Measurements from ENCODE around the gene BACE1.

Gene BACE1

DNA sequence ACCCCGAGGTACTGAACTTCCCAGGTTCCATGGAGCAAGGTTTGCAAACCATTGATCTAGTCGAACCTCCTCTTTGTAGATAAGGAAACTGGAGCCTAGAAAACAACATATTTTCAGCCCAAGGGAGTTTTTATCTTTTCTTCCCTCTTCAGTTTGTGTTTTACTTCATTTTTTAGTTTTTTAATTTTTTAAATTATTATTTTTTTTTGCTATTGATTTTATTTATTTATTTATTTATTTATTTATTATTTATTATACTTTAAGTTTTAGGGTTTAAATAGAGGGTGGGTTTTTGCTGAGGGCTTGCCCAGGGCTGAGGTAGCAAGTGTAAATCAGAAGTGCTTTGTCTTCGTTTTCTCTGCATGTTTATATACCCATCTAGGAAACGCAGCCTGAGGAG is 38.5 kb upstream of the BACE1 start:
- H2AFZ ChIP-seq (ENCODE audit: low read length) = no peak overlapping the region
- H3K9ac ChIP-seq (ENCODE audit: low read length) = no peak overlapping the region
- no peak overlapping the region for H3K4me3 ChIP-seq (ENCODE audit: low read depth, low read length, poor library complexity, severe bottlenecking)

DNA sequence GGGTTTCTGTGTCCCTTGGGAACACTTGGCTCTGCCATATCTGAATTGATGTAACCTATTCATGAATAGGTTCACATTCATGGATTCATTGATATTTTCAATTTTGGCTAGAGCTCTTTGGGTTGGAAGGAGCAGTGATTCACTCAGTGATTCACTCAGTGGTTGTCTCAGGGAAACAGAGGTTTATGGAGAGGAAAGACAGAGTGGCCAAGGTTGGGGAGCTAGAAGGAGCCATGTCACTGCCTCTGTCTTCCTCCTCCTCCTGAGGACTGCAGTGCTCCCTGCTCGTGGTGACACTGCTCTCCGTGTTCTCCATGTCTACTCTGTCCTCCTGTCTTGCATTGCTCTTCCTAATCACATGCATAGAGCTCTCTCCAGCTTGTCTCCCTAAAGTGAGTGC is 29.0 kb upstream of the BACE1 start:
- H4K20me1 ChIP-seq (ENCODE audit: insufficient read depth, low read length) = no peaks in the 10 kb centered on the region
- no peak overlapping the region for H2AFZ ChIP-seq (ENCODE audit: low read length)
- no peaks in the 10 kb centered on the region for H3K79me2 ChIP-seq (ENCODE audit: insufficient read depth, low read length)
- no peak overlapping the region for H3K4me2 ChIP-seq (ENCODE audit: low read length)
- H3K36me3 ChIP-seq (ENCODE audit: insufficient read depth, low read length) = 0 out of 2 replicates have a peak, but pooled peaks cover 5% of the 10 kb centered on the region
- no peak overlapping the region for H3K4me3 ChIP-seq (ENCODE audit: low read depth, low read length, poor library complexity, severe bottlenecking)
- H3F3A ChIP-seq (ENCODE audit: insufficient read depth, low read length) = no peaks in the 10 kb centered on the region
- no peaks in the 10 kb centered on the region for H3K9me3 ChIP-seq (ENCODE audit: low read length)
- TF ChIP-seq, protein P1, sequence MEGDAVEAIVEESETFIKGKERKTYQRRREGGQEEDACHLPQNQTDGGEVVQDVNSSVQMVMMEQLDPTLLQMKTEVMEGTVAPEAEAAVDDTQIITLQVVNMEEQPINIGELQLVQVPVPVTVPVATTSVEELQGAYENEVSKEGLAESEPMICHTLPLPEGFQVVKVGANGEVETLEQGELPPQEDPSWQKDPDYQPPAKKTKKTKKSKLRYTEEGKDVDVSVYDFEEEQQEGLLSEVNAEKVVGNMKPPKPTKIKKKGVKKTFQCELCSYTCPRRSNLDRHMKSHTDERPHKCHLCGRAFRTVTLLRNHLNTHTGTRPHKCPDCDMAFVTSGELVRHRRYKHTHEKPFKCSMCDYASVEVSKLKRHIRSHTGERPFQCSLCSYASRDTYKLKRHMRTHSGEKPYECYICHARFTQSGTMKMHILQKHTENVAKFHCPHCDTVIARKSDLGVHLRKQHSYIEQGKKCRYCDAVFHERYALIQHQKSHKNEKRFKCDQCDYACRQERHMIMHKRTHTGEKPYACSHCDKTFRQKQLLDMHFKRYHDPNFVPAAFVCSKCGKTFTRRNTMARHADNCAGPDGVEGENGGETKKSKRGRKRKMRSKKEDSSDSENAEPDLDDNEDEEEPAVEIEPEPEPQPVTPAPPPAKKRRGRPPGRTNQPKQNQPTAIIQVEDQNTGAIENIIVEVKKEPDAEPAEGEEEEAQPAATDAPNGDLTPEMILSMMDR (IDR thresholded peaks at IDR 0.05; ENCODE audit: low read length) = no peak
- TF ChIP-seq EZH2 (IDR thresholded peaks at IDR 0.05; ENCODE audit: borderline replicate concordance, low read length) = no peak
- H3K9me2 ChIP-seq (ENCODE audit: low read depth, low read length) = no peaks in the 10 kb centered on the region
- no peak overlapping the region for H3K9ac ChIP-seq (ENCODE audit: low read length)
- no peaks in the 10 kb centered on the region for H3K27me3 ChIP-seq (ENCODE audit: insufficient read depth, low read length)
- no peaks in the 10 kb centered on the region for H3K4me1 ChIP-seq (ENCODE audit: insufficient read depth, low read length, severe bottlenecking)
- no peak overlapping the region for H3K27ac ChIP-seq (ENCODE audit: low read depth, low read length, poor library complexity, severe bottlenecking)

More for the DNA sequence above, 38.5 kb upstream of the BACE1 start:
- H3K9me2 ChIP-seq (ENCODE audit: low read depth, low read length) = no peaks in the 10 kb centered on the region
- H3K4me2 ChIP-seq (ENCODE audit: low read length) = no peak overlapping the region
- H4K20me1 ChIP-seq (ENCODE audit: insufficient read depth, low read length) = no peaks in the 10 kb centered on the region
- H3K36me3 ChIP-seq (ENCODE audit: insufficient read depth, low read length) = no peaks in the 10 kb centered on the region
- H3F3A ChIP-seq (ENCODE audit: insufficient read depth, low read length) = no peaks in the 10 kb centered on the region
- H3K27me3 ChIP-seq (ENCODE audit: insufficient read depth, low read length) = no peaks in the 10 kb centered on the region
- H3K79me2 ChIP-seq (ENCODE audit: insufficient read depth, low read length) = no peaks in the 10 kb centered on the region
- no peak overlapping the region for H3K27ac ChIP-seq (ENCODE audit: low read depth, low read length, poor library complexity, severe bottlenecking)
- no peaks in the 10 kb centered on the region for H3K9me3 ChIP-seq (ENCODE audit: low read length)
- no peaks in the 10 kb centered on the region for H3K4me1 ChIP-seq (ENCODE audit: insufficient read depth, low read length, severe bottlenecking)
- TF ChIP-seq, protein P1 (IDR thresholded peaks at IDR 0.05; ENCODE audit: low read length) = no peak
- TF ChIP-seq EZH2 (IDR thresholded peaks at IDR 0.05; ENCODE audit: borderline replicate concordance, low read length) = no peak

DNA sequence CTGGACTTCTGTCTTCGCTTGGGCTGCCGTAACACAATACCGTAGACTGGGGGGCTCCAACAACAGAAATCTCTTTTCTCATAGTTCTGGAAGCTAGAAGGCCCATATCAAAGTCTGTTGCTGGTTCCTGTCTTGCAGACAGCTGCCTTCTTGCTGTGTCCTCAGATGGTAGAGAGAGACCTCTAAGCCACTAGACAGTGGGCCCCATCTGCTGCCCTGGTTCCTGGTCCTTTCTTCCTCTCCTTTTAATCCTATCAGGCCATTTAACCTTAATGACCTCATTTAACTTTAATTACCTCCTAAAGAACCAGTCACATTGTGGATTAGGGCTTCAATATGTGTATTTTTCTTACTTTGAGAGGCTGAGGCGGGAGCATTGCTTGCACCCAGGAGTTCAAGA is 21.0 kb upstream of the BACE1 start:
- H4K20me1 ChIP-seq (ENCODE audit: insufficient read depth, low read length) = no peaks in the 10 kb centered on the region
- H3K4me3 ChIP-seq (ENCODE audit: low read depth, low read length, poor library complexity, severe bottlenecking) = no peak overlapping the region
- no peaks in the 10 kb centered on the region for H3K9me2 ChIP-seq (ENCODE audit: low read depth, low read length)
- TF ChIP-seq, protein P1 (IDR thresholded peaks at IDR 0.05; ENCODE audit: low read length) = no peak
- TF ChIP-seq EZH2 (IDR thresholded peaks at IDR 0.05; ENCODE audit: borderline replicate concordance, low read length) = no peak
- H3K4me1 ChIP-seq (ENCODE audit: insufficient read depth, low read length, severe bottlenecking) = no peaks in the 10 kb centered on the region
- no peak overlapping the region for H3K4me2 ChIP-seq (ENCODE audit: low read length)
- H3K9me3 ChIP-seq (ENCODE audit: low read length) = no peaks in the 10 kb centered on the region
- H3K79me2 ChIP-seq (ENCODE audit: insufficient read depth, low read length) = no peaks in the 10 kb centered on the region
- no peaks in the 10 kb centered on the region for H3F3A ChIP-seq (ENCODE audit: insufficient read depth, low read length)
- H3K36me3 ChIP-seq (ENCODE audit: insufficient read depth, low read length) = no peaks in the 10 kb centered on the region
- H3K9ac ChIP-seq (ENCODE audit: low read length) = no peak overlapping the region
- H3K27ac ChIP-seq (ENCODE audit: low read depth, low read length, poor library complexity, severe bottlenecking) = no peak overlapping the region
- no peaks in the 10 kb centered on the region for H3K27me3 ChIP-seq (ENCODE audit: insufficient read depth, low read length)
- H2AFZ ChIP-seq (ENCODE audit: low read length) = no peak overlapping the region

Measured in OCI-LY1 (cell line).